Fibroblast of the aortic adventitia (primary cell): ENCODE results near the gene RAD9A. TPM values are rescaled to one million over a fixed set of nuclear protein-coding genes. Genes with fewer than 3 reads are reported as not detected.

Source experiments
- DNase-seq: peaks from one replicate; pipeline ENCODE4 v3.0.0-alpha.2; 2010; ENCODE audit warnings: low read depth
- H3K4me3 ChIP-seq: 2 replicates; pipeline ENCODE4 v1.5.1; 2011; ENCODE audit warnings: low read depth, mild to moderate bottlenecking, control low read depth, low read length, moderate library complexity
- small RNA-seq: library from RNA; depleted of rRNA; stranded (forward); fragments of <200 nt; gene quantifications from one replicate; pipeline ENCODE3, GENCODE V24; 2012
- total RNA-seq: library from RNA; depleted of rRNA; stranded (reverse); fragments of >200 nt; gene quantifications from 2 replicates; pipeline ENCODE4 v1.2.3, GENCODE V29; 2012; ENCODE audit warnings: low replicate concordance
- TF ChIP-seq, protein P1 (sequence below): IDR thresholded peaks from 2 replicates; pipeline ENCODE4 v1.5.1; 2011; ENCODE audit warnings: mild to moderate bottlenecking, low read length, control low read depth, inconsistent platforms; ENCODE audit not compliant: insufficient read depth

Gene RAD9A
- total RNA-seq, 1 donor, result 4.7 TPM

DNA sequence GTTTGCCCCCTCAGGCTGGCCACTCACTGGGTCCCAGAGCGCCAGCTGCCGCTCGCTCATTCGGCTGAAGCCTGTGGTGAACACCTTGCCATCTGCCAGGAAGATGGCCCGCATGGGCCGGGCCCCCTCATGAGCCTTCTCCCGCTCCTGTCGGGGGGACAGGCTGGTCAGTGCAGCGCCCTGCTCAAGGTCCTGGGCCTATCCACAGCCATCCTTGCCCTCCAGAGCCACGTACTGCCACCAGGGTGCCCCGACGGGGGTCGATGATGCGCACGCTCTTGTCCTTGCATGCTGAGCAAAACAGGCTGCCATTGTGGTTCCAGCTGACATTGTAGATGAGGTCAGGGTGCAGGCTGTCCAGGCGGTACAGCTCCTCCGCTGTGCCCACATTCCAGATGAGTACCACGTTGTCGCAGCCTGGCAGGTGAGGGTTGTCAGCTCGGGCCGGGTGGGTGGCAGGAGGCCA is 49.3 kb downstream of the RAD9A start:
- TF ChIP-seq, protein P1, sequence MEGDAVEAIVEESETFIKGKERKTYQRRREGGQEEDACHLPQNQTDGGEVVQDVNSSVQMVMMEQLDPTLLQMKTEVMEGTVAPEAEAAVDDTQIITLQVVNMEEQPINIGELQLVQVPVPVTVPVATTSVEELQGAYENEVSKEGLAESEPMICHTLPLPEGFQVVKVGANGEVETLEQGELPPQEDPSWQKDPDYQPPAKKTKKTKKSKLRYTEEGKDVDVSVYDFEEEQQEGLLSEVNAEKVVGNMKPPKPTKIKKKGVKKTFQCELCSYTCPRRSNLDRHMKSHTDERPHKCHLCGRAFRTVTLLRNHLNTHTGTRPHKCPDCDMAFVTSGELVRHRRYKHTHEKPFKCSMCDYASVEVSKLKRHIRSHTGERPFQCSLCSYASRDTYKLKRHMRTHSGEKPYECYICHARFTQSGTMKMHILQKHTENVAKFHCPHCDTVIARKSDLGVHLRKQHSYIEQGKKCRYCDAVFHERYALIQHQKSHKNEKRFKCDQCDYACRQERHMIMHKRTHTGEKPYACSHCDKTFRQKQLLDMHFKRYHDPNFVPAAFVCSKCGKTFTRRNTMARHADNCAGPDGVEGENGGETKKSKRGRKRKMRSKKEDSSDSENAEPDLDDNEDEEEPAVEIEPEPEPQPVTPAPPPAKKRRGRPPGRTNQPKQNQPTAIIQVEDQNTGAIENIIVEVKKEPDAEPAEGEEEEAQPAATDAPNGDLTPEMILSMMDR, result no peak
- DNase-seq, result no peak
- no peak overlapping the region for H3K4me3 ChIP-seq

DNA sequence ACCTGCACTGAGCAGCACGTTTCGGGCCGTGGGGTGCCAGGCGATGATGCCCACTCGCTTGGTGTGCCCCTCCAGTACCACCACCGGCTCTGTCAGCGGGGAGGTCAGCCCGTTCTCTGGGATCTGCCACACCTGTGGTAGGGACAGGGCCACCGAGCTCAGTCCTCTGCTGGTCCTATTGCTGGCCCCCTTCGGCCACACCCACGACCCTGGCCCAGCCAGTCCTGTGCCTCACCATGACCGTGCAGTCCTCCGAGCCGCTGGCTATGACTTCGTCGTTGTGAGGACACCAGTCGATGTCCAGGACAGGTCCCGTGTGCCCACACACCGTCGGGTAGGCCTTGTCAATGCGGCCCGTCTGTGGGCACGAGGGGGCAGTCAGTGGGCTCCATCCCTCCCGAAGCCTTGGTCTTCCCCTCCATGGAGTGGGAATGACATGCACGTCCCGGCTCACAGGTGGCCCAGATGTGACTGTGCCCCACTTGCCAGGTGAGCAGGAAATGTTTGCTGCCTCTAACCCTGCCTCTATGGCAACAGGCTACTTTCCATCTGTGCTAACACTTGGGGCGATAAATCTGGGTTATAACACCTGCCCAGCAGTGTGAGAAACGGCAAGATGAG is 50.1 kb downstream of the RAD9A start:
- TF ChIP-seq, protein P1, result no peak
- H3K4me3 ChIP-seq, result peak overlapping the region; percentile 89
- DNase-seq, result no peak

DNA sequence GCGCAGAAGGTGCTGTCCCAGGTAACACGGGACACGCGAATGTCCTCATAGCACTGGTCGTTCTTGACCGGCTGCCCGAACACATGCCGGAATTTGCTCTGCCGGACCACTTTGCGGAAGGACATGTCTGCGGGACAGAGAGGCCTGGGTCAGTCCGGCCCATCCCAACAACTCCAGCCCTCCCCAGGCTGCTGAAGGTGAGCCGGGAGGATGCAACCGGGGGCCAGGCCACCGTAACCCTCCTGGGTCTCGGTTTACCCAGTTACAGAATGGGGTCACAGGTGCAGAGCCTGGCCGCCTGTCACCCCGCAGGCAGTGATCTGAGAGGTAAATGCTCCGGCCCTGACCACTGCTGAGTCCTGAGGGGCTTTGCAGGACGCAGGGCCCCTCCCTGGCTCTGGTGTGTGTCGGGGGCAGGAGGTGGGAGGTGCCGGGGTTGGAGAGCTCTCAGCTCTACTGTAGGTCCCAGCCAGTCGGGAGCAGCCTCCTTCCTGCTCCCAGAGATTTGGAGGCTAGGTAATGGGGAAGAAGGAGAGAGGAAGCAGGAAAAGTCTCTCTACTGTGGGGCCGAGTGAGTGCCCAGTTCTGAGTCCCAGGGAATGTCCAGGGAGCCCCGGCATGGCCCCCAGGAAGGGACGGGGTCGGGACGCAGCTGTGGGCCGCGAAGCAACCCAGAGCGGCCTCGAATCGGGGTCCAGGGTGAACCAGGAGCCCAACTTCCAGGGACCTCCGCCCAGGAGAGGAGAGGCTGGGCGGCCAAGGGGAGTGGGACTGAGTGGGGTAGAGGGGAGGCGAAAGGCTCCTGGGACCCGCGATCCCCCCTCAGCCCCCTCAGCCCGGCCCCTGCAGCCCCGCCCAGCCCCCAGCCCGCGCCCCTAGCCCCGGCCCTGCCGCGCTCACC is 51.0 kb downstream of the RAD9A start:
- no peak for DNase-seq
- H3K4me3 ChIP-seq, result peak overlapping the region; percentile 89
- TF ChIP-seq, protein P1, result no peak

DNA sequence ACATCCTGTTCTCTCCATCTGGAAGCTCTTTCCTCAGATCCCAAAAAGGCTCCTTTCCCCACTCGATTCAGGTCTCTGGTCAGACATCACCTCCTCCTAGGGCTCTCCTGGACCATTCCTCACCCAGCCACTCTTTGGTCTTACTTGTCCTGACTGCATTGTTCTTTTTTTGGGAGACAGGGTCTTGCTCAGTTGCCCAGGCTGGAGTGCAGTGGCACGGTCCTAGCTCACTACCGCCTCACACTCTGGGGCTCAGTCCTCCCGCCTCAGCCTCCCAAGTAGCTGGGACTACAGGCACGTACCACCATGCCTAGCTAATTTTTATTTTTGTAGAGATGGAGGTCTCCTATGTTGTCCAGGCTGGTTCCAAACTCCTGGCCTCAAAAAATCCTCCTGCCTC is 53.7 kb downstream of the RAD9A start:
- TF ChIP-seq, protein P1, result no peak
- DNase-seq, result no peak

More for the DNA sequence above, 53.7 kb downstream of the RAD9A start:
- no peak overlapping the region for H3K4me3 ChIP-seq

Small RNAs within 50 kb of the gene (small RNA-seq; reads per million reads assigned to genes)
- gene RN7SKP239, result not detected
- not detected for gene RNU6-1238P

Other genes starting within 250 kb of the RAD9A start
- gene GRK2, start 125.5 kb upstream of the RAD9A start, total RNA-seq, result 10.1 and 21.5 TPM in 2 replicates
- 12.1 and 25.3 TPM in 2 replicates for gene ANKRD13D, start 102.7 kb upstream of the RAD9A start, total RNA-seq
- gene SSH3, start 88.5 kb upstream of the RAD9A start, total RNA-seq, result 11.7 and 12.3 TPM in 2 replicates
- 53.5 and 101 TPM in 2 replicates for gene POLD4, start 38.4 kb upstream of the RAD9A start, total RNA-seq
- gene CLCF1, start 18.4 kb upstream of the RAD9A start, total RNA-seq, result 1.5 and 9.4 TPM in 2 replicates
- 97.6 and 129 TPM in 2 replicates for gene PPP1CA, start 9.9 kb downstream of the RAD9A start, total RNA-seq
- not detected in 2 replicates for gene TBC1D10C, start 12.1 kb downstream of the RAD9A start, total RNA-seq
- gene CARNS1, start 23.7 kb downstream of the RAD9A start, total RNA-seq, result 0.09 and 0.16 TPM in 2 replicates
- gene RPS6KB2, start 36.5 kb downstream of the RAD9A start, total RNA-seq, result 19.7 and 35.6 TPM in 2 replicates
- 0.41 and 0.45 TPM in 2 replicates for gene PTPRCAP, start 45.7 kb downstream of the RAD9A start, total RNA-seq
- gene CORO1B, start 51.5 kb downstream of the RAD9A start, total RNA-seq, result 42.3 and 76.4 TPM in 2 replicates
- gene GPR152, start 60.7 kb downstream of the RAD9A start, total RNA-seq, result not detected in 2 replicates
- gene CABP4, start 63.4 kb downstream of the RAD9A start, total RNA-seq, result not detected in 2 replicates
- gene TMEM134, start 77.3 kb downstream of the RAD9A start, total RNA-seq, result 19.2 and 27.9 TPM in 2 replicates
- gene AIP, start 91.0 kb downstream of the RAD9A start, total RNA-seq, result 38.4 and 75.9 TPM in 2 replicates
- 9.2 and 24.0 TPM in 2 replicates for gene PITPNM1, start 113.4 kb downstream of the RAD9A start, total RNA-seq
- 8.7 and 22.1 TPM in 2 replicates for gene CDK2AP2, start 116.2 kb downstream of the RAD9A start, total RNA-seq
- not detected in 2 replicates for gene CABP2, start 131.5 kb downstream of the RAD9A start, total RNA-seq
- gene GSTP1, start 191.8 kb downstream of the RAD9A start, total RNA-seq, result 172 and 538 TPM in 2 replicates
- gene NDUFV1, start 214.9 kb downstream of the RAD9A start, total RNA-seq, result 116 and 138 TPM in 2 replicates
- 8.4 and 9.5 TPM in 2 replicates for gene NUDT8, start 238.0 kb downstream of the RAD9A start, total RNA-seq
- gene TBX10, start 247.8 kb downstream of the RAD9A start, total RNA-seq, result not detected in 2 replicates